Activated CD8-positive, alpha-beta T cell treated with anti-CD3 and anti-CD28 coated beads for 36 hours (primary cell): ENCODE results near the gene RXRA. TPM values are rescaled to one million over a fixed set of nuclear protein-coding genes. Genes with fewer than 3 reads are reported as not detected.

Source experiments
- ATAC-seq: fragments of 200-7000 bp; cut with Tn5 transposase; one replicate; pipeline ENCODE4 v1.10.0; 2021; ENCODE audit warnings: mild to moderate bottlenecking, moderate library complexity
- CTCF ChIA-PET: fragments of 350-600 bp; sonication (Branson Sonifier 250); formaldehyde crosslinking; loops from one replicate; lab custom pipeline; 2021; ENCODE audit warnings: antibody characterized with exemption; lab: Charles Lee
- POLR2A ChIA-PET: fragments of 350-600 bp; sonication (Branson Sonifier 250); formaldehyde crosslinking; loops from one replicate; lab custom pipeline; 2021; ENCODE audit warnings: antibody characterized with exemption; lab: Charles Lee
- DNase-seq: peaks from one replicate; pipeline ENCODE4 v3.0.0-alpha.2; 2020
- H3K27ac Mint-ChIP-seq: one replicate; pipeline ENCODE4 v1.8.0; 2021; ENCODE audit warnings: mild to moderate bottlenecking, mixed read lengths
- H3K27me3 Mint-ChIP-seq: one replicate; pipeline ENCODE4 v1.8.0; 2021; ENCODE audit warnings: mixed read lengths
- H3K36me3 Mint-ChIP-seq: one replicate; pipeline ENCODE4 v1.8.0; 2021; ENCODE audit warnings: low read depth, mixed read lengths
- H3K4me1 Mint-ChIP-seq: one replicate; pipeline ENCODE4 v1.8.0; 2021; ENCODE audit warnings: low read depth, mixed read lengths
- H3K4me3 Mint-ChIP-seq: one replicate; pipeline ENCODE4 v1.8.0; 2021; ENCODE audit warnings: mild to moderate bottlenecking, moderate library complexity, mixed read lengths
- H3K9me3 Mint-ChIP-seq: one replicate; pipeline ENCODE4 v1.8.0; 2021; ENCODE audit warnings: mixed read lengths
- CTCF ChIP-seq: fragments of 200-600 bp; IDR thresholded peaks from one replicate; pipeline ENCODE4 v1.8.0; 2022; ENCODE audit warnings: antibody characterized with exemption, mild to moderate bottlenecking
- intact Hi-C: fragments of 100-400 bp; cut with micrococcal nuclease; formaldehyde crosslinking; loops from one replicate; pipeline ENCODE4 v1.10.0; 2022
- total RNA-seq, 2 experiments: library from RNA; stranded (reverse); gene quantifications; one replicate each; pipeline ENCODE4 v1.2.3, GENCODE V29; 2021

RXRA gene
- total RNA-seq, 2 experiments from 2014 or later: 23.2 to 23.8 TPM

DNA sequence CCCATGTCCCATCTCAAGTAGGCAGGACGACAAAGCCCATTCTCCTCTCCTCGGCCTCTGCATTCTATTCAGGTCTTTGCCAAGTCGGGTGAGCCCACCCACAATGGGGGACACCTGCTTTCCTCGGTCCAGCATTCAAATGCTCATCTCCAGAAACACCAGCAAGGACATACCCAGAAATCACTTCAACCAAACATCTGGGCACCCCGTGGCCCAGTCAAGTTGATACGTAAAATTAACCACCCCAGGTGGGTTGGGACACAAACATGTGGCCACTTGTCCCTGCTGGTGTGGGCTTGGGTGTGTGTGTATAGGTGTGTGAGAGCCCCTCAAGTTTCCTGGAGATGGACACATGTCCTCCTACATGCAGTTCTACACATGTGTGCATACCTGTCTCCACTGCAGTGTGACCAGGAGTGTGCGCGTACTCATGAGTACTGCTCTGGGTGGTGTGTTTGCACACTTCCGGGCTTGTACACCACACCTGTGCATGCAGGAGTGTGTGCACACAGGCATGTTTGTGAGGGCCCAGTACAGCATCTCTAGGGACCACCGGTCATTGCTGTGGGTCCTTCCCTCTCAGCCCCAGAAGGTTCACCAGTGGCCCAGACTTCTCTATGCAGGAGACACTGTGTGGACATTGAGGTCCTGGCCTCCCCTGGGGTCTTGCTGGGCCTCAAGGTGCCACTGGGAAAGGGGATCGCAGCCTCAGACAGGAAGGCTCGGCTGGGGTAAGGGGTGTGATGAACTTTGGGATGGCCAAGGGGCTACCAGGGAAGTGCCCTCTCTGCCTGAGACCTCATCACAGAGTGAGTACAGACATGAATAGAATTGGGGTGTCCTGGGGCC, 35.4 kb upstream of the RXRA start:
- no peak for DNase-seq
- no peaks in the 10 kb centered on the region for H3K36me3 Mint-ChIP-seq
- no peak overlapping the region for H3K27ac Mint-ChIP-seq
- peaks cover 2% of the 10 kb centered on the region for H3K27me3 Mint-ChIP-seq
- no peak for ATAC-seq
- no peak for TF ChIP-seq CTCF
- ChIA-PET CTCF (no interaction called here), POLR2A (no interaction called here)
- no peaks in the 10 kb centered on the region for H3K9me3 Mint-ChIP-seq
- intact Hi-C loops: no loop called here
- peaks cover 2% of the 10 kb centered on the region for H3K4me1 Mint-ChIP-seq
- no peak overlapping the region for H3K4me3 Mint-ChIP-seq

- H3K4me1 Mint-ChIP-seq: peaks cover 2% of the 10 kb centered on the region
- intact Hi-C loops: no loop called here
- H3K9me3 Mint-ChIP-seq: no peaks in the 10 kb centered on the region
- DNase-seq (no peak), ATAC-seq (no peak)
- H3K36me3 Mint-ChIP-seq: no peaks in the 10 kb centered on the region
- no peak overlapping the region for H3K4me3 Mint-ChIP-seq
- no peak overlapping the region for H3K27ac Mint-ChIP-seq
- CTCF ChIA-PET: no interaction called here
- peaks cover 2% of the 10 kb centered on the region for H3K27me3 Mint-ChIP-seq
- TF ChIP-seq CTCF: no peak
- POLR2A ChIA-PET: interaction anchor here (0.5 kb wide), 1 partner anchor 1670 kb away, joined by 3 read pairs; the partner anchor contains the start of gene UBAC1
Observed at GRCh38 chr9:134291452-134291881, 34.8 kb upstream of the RXRA start.

DNA sequence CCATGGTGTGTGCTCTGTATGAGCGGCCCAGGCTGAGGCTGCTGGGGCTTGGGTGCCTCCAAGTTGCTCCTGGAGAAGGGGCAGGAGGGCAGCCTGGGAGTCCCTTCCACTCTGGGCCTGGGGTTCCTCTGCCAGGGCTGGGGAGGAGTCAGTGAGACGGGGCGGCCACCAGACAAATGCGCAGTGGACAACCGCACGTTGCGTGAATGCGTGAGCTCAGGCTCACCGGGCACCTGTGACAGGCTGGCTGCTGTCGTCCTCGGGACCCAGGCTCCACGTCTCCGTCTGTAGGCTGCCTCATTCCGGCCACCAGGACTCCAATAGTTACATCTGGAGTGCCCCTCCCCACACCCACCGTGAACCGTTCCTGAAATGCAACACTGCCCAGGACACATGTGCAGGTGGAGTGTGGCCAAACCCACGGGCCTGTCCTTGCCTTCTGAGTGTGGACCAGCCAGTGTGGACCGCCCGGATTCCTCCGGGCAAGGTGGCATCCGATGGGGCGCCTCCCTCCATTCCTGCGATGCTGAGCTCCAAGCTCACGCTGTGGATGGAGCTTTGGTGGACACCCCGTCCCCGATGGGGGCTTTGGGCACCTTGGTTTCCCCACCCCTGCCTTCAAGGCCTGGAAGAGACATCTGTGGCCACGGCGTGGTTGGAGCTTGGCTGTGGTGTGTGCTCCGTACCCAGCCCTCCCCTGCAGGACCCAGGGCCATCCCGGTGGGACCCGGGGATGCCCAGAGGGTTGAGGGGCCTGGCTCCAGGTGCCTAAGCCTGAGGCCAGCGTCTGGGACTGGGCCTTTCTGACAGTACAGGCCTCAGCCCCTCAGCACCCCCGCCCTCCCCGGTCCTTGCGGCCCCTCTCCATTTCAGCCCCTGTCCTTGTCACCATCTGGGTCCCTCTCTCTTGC, 34.0 kb upstream of the RXRA start:
- TF ChIP-seq CTCF: no peak
- Mint-ChIP-seq H3K27ac (no peak overlapping the region), H3K36me3 (no peaks in the 10 kb centered on the region), H3K9me3 (no peaks in the 10 kb centered on the region), H3K27me3 (no peaks in the 10 kb centered on the region), H3K4me3 (no peak overlapping the region), H3K4me1 (peaks cover 2% of the 10 kb centered on the region)
- DNase-seq (no peak), ATAC-seq (no peak)
- POLR2A ChIA-PET: interaction anchor here (0.5 kb wide), 1 partner anchor 1669 kb away, joined by 3 read pairs; the partner anchor contains the start of gene UBAC1
- CTCF ChIA-PET: no interaction called here
- intact Hi-C loops: no loop called here

DNA sequence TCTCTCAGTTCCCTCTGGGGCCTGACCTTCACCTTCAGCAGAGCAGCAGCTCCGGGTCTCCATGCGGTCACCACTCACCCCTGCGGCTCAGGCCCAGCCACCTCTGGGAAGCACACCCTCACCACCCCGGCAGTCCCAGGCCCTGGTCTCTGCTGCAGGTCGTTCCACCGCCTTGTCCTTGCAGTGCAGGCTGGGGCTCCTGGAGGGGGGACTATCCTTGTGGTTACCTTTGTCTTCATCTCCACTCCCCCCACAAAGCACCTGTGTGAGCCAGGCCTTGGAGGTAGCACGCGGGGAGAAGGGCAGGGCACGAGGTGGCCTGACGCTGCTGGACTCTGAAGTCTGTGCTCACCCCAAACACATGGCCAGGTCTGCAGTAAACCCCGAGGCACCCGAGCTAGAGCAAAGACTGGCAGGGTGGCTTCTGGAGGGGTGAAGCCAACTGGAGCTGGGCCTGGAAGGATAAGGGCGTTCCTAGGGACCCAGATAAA, 33.2 kb upstream of the RXRA start:
- intact Hi-C loops: no loop called here
- H3K9me3 Mint-ChIP-seq: no peaks in the 10 kb centered on the region
- no peak overlapping the region for H3K27ac Mint-ChIP-seq
- no peak for TF ChIP-seq CTCF
- ChIA-PET POLR2A (no interaction called here), CTCF (no interaction called here)
- H3K4me3 Mint-ChIP-seq: no peak overlapping the region
- no peaks in the 10 kb centered on the region for H3K36me3 Mint-ChIP-seq
- ATAC-seq (no peak), DNase-seq (no peak)
- H3K27me3 Mint-ChIP-seq: no peaks in the 10 kb centered on the region
- peaks cover 2% of the 10 kb centered on the region for H3K4me1 Mint-ChIP-seq
